Body of pancreas (tissue), 4 donors: ENCODE data around the gene GNB1. TPM values are rescaled to one million over a fixed set of nuclear protein-coding genes. Genes with fewer than 3 reads are reported as not detected.

Source experiments
- ATAC-seq: fragments of 150-250 bp; one replicate; pipeline ENCODE4 v1.9.1; 2016
- DNase-seq, 4 donors: peaks; one replicate each; pipeline ENCODE4 v3.0.0-alpha.2; 2019
- H3K27ac ChIP-seq, 4 donors: fragments of 200-600 bp; sonication (generic); 1 replicate in 3 of 4; 2 replicates in 1 of 4; pipeline versions ENCODE4 v1.5.1 to v1.6.1; 2016 to 2019; ENCODE audit warnings: mild to moderate bottlenecking in 1 of 4, mixed read lengths in 1 of 4, moderate library complexity in 1 of 4
- H3K27me3 ChIP-seq, 2 donors: fragments of 200-600 bp; sonication (generic); one replicate each; pipeline ENCODE4 v1.6.0; 2016; ENCODE audit warnings: mild to moderate bottlenecking in 1 of 2
- H3K36me3 ChIP-seq, 2 donors: fragments of 200-600 bp; sonication (generic); replicated peaks in 1 of 2; 2 replicates each; pipeline ENCODE4 v1.5.1; 2016; ENCODE audit warnings: low read depth in 2 of 2; ENCODE audit not compliant: insufficient read depth in 1 of 2
- H3K4me1 ChIP-seq: fragments of 200-600 bp; sonication (generic); one replicate; pipeline ENCODE4 v1.6.0; 2016
- H3K4me3 ChIP-seq, 2 donors: fragments of 200-600 bp; sonication (generic); 1 replicate in 1 of 2; 2 replicates in 1 of 2; pipeline ENCODE4 v1.5.1; 2016 to 2019
- H3K9me3 ChIP-seq, 3 donors: fragments of 200-600 bp; sonication (generic); 1 replicate in 2 of 3; 2 replicates in 1 of 3; pipeline ENCODE4 v1.5.1; 2016
- POLR2A ChIP-seq, 3 donors: fragments of 450-650 bp; IDR thresholded peaks; one replicate each; pipeline ENCODE4 v1.6.1; 2016; ENCODE audit warnings: antibody characterized with exemption in 3 of 3, mild to moderate bottlenecking in 2 of 3
- WGBS, 2 donors: methylation state at CpG; one replicate each; pipeline ENCODE4 v1.1.5; 2017; 5-methylcytosine and 5-hydroxymethylcytosine counted together
- intact Hi-C: fragments of 100-400 bp; cut with DNase I; formaldehyde crosslinking; loops from one replicate; pipeline ENCODE4 v1.15.1; 2023
- total RNA-seq, 2 donors: library from RNA; depleted of rRNA; stranded (reverse); fragments of >200 nt; gene quantifications; one replicate each; pipeline ENCODE4 v1.1.0, GENCODE V29; 2016
- TF ChIP-seq, protein P1 (sequence below), 7 experiments: fragments of 450-650 bp in 4 of 7; fragments of 200-600 bp in 3 of 7; sonication (generic) in 3 of 7; IDR thresholded peaks; one replicate each; pipeline ENCODE4 v1.5.1; 2016 to 2019; ENCODE audit warnings: antibody characterized with exemption in 7 of 7

The GNB1 gene
- total RNA-seq, 2 donors from 2014 or later, result 71.3 to 79.1 TPM

DNA sequence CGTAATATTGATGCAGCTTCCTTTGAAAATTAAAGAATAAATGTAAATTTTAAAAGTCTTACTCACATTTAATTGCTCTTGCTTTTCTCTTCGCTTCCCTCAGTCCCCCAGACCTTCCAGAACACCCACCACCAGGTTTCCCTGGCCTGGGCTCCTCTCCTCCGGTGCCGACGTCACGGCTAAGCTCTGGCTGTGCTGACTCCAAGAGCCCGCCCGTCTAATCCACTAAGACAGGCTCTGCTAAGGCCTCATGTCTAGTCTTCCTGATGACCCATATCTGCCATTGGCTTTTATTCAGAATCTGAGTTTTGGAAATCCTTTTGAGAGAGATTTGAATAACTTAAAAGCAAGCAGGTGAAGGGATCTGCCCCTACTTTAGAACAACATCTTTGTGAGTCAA lies 58.7 kb downstream of the GNB1 start:
- WGBS, 2 donors, result 83 to 86% methylated on average over 8 of the region's 8 CpGs
- DNase-seq (no peak), ATAC-seq (no peak)
- H3K36me3 ChIP-seq, result peaks cover 0 to 2% of the 10 kb centered on the region in 2 donors
- no peak for TF ChIP-seq POLR2A (IDR thresholded peaks at IDR 0.05)
- TF ChIP-seq, protein P1, sequence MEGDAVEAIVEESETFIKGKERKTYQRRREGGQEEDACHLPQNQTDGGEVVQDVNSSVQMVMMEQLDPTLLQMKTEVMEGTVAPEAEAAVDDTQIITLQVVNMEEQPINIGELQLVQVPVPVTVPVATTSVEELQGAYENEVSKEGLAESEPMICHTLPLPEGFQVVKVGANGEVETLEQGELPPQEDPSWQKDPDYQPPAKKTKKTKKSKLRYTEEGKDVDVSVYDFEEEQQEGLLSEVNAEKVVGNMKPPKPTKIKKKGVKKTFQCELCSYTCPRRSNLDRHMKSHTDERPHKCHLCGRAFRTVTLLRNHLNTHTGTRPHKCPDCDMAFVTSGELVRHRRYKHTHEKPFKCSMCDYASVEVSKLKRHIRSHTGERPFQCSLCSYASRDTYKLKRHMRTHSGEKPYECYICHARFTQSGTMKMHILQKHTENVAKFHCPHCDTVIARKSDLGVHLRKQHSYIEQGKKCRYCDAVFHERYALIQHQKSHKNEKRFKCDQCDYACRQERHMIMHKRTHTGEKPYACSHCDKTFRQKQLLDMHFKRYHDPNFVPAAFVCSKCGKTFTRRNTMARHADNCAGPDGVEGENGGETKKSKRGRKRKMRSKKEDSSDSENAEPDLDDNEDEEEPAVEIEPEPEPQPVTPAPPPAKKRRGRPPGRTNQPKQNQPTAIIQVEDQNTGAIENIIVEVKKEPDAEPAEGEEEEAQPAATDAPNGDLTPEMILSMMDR (IDR thresholded peaks at IDR 0.05), result no peak
- H3K27me3 ChIP-seq, result no peaks in the 10 kb centered on the region
- no peak overlapping the region for H3K4me3 ChIP-seq
- H3K27ac ChIP-seq, result no peak overlapping the region
- H3K9me3 ChIP-seq, result no peaks in the 10 kb centered on the region
- peaks cover 17% of the 10 kb centered on the region for H3K4me1 ChIP-seq
- intact Hi-C loops, result loop anchor here (10.0 kb wide), 1 partner anchor 53 kb away; no protein-coding TSS in a partner anchor

DNA sequence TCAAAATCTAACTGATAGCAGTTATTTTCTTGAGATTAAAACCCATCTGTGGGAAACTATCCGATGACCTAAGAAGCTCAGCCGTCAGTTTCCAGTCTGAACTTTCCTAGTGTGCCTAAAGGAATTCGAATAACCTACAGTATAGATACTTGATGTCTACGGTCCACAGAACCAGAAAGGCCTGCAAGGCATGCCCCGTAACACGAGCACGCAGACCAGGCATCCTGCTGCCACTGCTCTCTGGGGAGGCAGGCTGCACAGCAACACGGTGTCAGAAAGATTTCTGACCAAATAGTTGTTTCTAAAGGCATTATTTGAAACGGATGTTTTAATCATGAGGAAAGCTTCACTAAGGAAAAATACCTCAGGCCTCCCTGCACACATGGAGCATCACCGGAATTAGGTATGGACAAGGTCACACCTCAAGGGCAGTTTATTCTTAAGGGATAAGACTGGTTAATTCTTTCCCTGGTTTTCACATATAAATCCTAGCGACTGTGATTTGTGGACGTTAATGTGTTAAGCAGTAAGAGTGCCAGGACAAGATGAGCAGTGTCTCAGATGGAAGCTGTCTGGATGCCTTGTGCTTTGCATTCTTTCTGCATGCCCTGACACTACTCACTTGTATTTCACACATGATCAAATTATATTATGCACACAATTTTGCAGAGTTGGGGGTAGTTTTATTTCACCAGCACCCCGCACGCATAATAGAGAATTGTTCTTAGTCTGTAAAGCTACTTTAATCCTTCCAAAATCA lies 63.6 kb downstream of the GNB1 start:
- ATAC-seq (no peak), DNase-seq (no peak)
- peaks cover 2% of the 10 kb centered on the region for H3K4me1 ChIP-seq
- intact Hi-C loops, result no loop called here
- no peak overlapping the region for H3K4me3 ChIP-seq
- no peak for TF ChIP-seq POLR2A (IDR thresholded peaks at IDR 0.05)
- TF ChIP-seq, protein P1 (IDR thresholded peaks at IDR 0.05), result no peak
- H3K9me3 ChIP-seq, result no peaks in the 10 kb centered on the region
- no peaks in the 10 kb centered on the region for H3K27me3 ChIP-seq
- WGBS, 2 donors, result 76 to 80% methylated on average over 14 of the region's 14 CpGs
- H3K27ac ChIP-seq, result no peak overlapping the region
- peaks cover 0 to 4% of the 10 kb centered on the region in 2 donors for H3K36me3 ChIP-seq

DNA sequence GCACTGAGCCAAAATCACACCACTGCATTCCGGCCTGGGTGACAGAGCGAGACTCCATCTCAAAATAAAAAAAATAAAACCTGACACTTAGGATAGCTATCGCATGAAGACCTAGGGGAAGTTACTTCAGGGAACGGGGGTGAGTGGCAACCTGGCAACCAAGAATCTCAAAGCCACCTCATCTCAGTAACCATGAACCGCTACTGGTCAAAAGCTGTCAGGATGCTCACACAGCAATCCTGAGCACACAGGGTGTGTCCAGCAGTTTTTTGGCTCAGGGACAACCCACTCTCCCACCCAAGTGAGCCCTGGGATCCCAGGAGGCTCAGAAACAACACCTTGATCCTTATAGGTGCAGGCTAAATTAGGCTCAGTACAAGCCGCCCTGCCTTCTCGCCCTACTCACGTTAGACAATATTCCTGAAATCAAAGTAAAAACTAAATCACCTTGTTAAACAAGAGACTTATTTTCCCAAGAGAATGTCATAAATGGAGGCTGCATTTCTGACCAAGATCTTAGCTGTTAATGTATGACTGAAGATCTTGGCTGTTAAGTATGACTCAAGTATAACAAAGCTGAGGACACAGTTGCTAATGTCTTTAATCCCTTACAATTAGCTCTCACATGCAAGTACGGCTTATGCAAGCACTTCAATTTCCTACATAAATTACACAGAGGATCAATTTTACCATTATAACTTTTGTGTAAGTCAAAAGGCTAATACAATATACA lies 64.4 kb downstream of the GNB1 start:
- TF ChIP-seq POLR2A (IDR thresholded peaks at IDR 0.05), result no peak
- TF ChIP-seq, protein P1 (IDR thresholded peaks at IDR 0.05), result no peak
- Histone ChIP-seq H3K4me3 (no peak overlapping the region), H3K9me3 (no peaks in the 10 kb centered on the region), H3K36me3 (peaks cover 0 to 6% of the 10 kb centered on the region in 2 donors), H3K27me3 (no peaks in the 10 kb centered on the region), H3K4me1 (no peaks in the 10 kb centered on the region), H3K27ac (no peak overlapping the region)
- ATAC-seq, result no peak
- no peak for DNase-seq
- intact Hi-C loops, result no loop called here
- WGBS, 2 donors, result 94% methylated on average over 9 of the region's 9 CpGs

DNA sequence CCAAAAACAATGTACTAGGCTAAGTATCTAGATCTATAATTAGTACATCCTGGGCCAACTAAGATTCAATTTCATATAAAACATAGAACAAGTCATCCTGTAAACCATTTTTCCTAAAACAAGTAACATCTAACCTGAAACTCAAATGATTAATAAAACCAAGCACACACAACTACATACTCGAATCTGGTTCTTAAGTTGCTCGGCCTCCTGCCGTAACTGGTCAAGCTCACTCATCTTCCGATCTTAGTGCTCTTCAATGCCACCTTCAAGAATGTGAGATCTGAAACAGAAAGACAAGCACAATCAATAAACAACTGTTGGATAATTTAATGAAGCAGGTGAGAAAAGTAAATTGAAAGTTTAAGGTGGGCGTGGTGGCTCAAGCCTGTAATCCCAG lies 65.7 kb downstream of the GNB1 start:
- H3K27ac ChIP-seq, result no peak overlapping the region
- H3K36me3 ChIP-seq, result peaks cover 0 to 8% of the 10 kb centered on the region in 2 donors
- ATAC-seq (no peak), DNase-seq (no peak)
- no peaks in the 10 kb centered on the region for H3K27me3 ChIP-seq
- no peaks in the 10 kb centered on the region for H3K4me1 ChIP-seq
- no peak overlapping the region for H3K4me3 ChIP-seq
- intact Hi-C loops, result no loop called here
- 91 to 95% methylated on average over 5 of the region's 5 CpGs for WGBS, 2 donors
- H3K9me3 ChIP-seq, result no peaks in the 10 kb centered on the region
- TF ChIP-seq, protein P1 (IDR thresholded peaks at IDR 0.05), result no peak
- TF ChIP-seq POLR2A (IDR thresholded peaks at IDR 0.05), result no peak
